SU-DHL-6 (cell line): ENCODE measurements around the gene NACC1.
A peak's percentile ranks its signal among the peaks of the same experiment; 100 is the strongest.

Experiments used
- H2AFZ ChIP-seq: fragments of 200-600 bp; sonication (generic); 2 replicates; pipeline ENCODE4 v1.6.1; 2014; ENCODE audit warnings: low read depth, mild to moderate bottlenecking, moderate library complexity, mixed read lengths, antibody characterized with exemption, low read length; ENCODE audit not compliant: severe bottlenecking
- H3F3A ChIP-seq: fragments of 200-600 bp; shearing (Covaris generic); 2 replicates; pipeline ENCODE4 v1.6.0; 2016; ENCODE audit warnings: antibody characterized with exemption, mild to moderate bottlenecking; ENCODE audit not compliant: insufficient read depth
- H3K27ac ChIP-seq: fragments of 200-600 bp; sonication (generic); 2 replicates; pipeline ENCODE4 v1.5.1; 2016; ENCODE audit warnings: low read depth, mild to moderate bottlenecking, low read length, moderate library complexity, mixed read lengths
- H3K27me3 ChIP-seq: fragments of 200-600 bp; sonication (generic), shearing (Covaris generic); 2 replicates; pipeline ENCODE4 v1.6.0; 2014; ENCODE audit warnings: mild to moderate bottlenecking, low read length
- H3K36me3 ChIP-seq: fragments of 200-600 bp; sonication (generic); 2 replicates; pipeline ENCODE4 v1.6.1; 2014; ENCODE audit warnings: mild to moderate bottlenecking, low read length, mixed read lengths
- H3K4me2 ChIP-seq: fragments of 300-600, 200-600 bp; shearing (Covaris generic), sonication (generic); 2 replicates; pipeline ENCODE4 v1.6.0; 2014; ENCODE audit warnings: low read length, low read depth, mild to moderate bottlenecking; ENCODE audit not compliant: poor library complexity, severe bottlenecking
- H3K4me3 ChIP-seq: fragments of 200-600 bp; sonication (generic); 2 replicates; pipeline ENCODE4 v1.5.1; 2014; ENCODE audit warnings: antibody characterized with exemption, low read length, mild to moderate bottlenecking, mixed read lengths; ENCODE audit not compliant: insufficient read depth, poor library complexity, severe bottlenecking
- H3K79me2 ChIP-seq: fragments of 200-600 bp; sonication (generic); 2 replicates; pipeline ENCODE4 v1.6.1; 2014; ENCODE audit warnings: mild to moderate bottlenecking, low read length, moderate library complexity; ENCODE audit not compliant: insufficient read depth
- H3K9ac ChIP-seq: fragments of 200-600 bp; sonication (generic); 2 replicates; pipeline ENCODE4 v1.7.0; 2014; ENCODE audit warnings: mild to moderate bottlenecking, low read length
- H3K9me2 ChIP-seq: fragments of 200-600 bp; sonication (generic); replicated peaks from 2 replicates; pipeline ENCODE4 v1.6.1; 2014; ENCODE audit warnings: low read length; ENCODE audit not compliant: insufficient read depth
- H3K9me3 ChIP-seq: fragments of 200-600 bp; sonication (generic); 2 replicates; pipeline ENCODE4 v1.6.1; 2014; ENCODE audit warnings: low read length, mixed read lengths; ENCODE audit not compliant: insufficient read depth
- H4K20me1 ChIP-seq: fragments of 200-600 bp; sonication (generic); 2 replicates; pipeline ENCODE4 v1.6.1; 2014; ENCODE audit warnings: low read depth, mild to moderate bottlenecking, antibody characterized with exemption, low read length, moderate library complexity, mixed read lengths
- EZH2phosphoT487 ChIP-seq: fragments of 200-600 bp; sonication (generic), shearing (Covaris generic); conservative IDR thresholded peaks from 2 replicates; pipeline ENCODE4 v1.6.1; 2018; ENCODE audit warnings: mild to moderate bottlenecking, antibody characterized with exemption, low read length, moderate library complexity, mixed read lengths
- TF ChIP-seq, protein P1 (sequence below): fragments of 200-600 bp; sonication (generic); IDR thresholded peaks from one replicate; pipeline ENCODE4 v1.5.1; 2017; ENCODE audit warnings: antibody characterized with exemption, mild to moderate bottlenecking, low read length, moderate library complexity; ENCODE audit not compliant: insufficient read depth, poor library complexity, severe bottlenecking

Gene NACC1

DNA sequence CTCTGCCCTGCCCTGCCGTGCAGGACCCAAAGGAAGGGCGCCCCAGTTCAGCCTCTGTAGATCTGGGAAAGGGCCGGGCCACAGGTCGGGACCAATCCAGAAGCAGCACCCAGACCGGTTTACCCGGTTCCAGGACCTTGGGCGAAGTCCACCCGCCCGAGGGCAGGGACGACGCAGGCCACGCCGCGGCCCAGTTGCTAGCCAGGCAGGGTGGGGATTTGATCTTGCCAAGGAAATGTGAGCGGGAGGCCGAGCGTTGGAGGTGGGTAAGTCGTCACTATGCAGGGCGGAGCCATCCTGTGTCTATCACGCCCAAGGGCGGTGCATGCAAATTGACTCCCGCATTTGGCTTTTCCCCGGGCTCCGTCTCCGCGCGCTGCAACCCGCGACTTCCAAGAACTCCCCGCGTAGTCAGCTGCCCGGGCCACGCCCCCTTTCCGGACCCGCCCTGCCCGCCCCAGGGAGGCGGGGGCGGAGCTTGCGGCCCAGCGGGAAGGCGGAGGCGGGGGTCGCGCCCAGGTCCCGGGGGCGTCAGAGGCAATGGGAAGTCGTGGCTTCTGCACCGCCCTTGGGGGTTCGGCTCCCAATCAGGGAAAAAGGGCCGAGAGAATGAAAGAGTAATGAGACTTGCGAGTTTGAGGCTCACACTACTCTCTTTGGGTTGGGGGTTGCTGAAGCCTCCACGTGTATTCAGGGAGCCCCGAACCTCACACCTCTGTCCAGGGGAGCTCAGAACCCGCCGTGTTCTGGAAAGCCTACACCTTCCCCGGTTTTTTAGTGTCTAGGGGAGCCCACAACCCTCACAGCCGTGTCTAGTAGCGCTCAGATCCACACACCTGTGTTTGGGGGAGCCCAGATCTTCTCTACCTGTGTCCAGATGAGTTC, 44.9 kb downstream of the NACC1 start:
- no peaks in the 10 kb centered on the region for H3K27me3 ChIP-seq
- H3K27ac ChIP-seq = no peak overlapping the region; the same call in 1 of the 2 replicates
- no peaks in the 10 kb centered on the region for H3K9me3 ChIP-seq
- no peaks in the 10 kb centered on the region for H3K9me2 ChIP-seq
- peak overlapping the region; percentile 57 for H3K4me2 ChIP-seq
- H4K20me1 ChIP-seq = no peaks in the 10 kb centered on the region
- H3K79me2 ChIP-seq = no peaks in the 10 kb centered on the region
- H3F3A ChIP-seq = peaks cover 21% of the 10 kb centered on the region
- peak overlapping the region; percentile 42 for H3K4me3 ChIP-seq
- H3K9ac ChIP-seq = peak overlapping the region; percentile 44
- TF ChIP-seq, protein P1, sequence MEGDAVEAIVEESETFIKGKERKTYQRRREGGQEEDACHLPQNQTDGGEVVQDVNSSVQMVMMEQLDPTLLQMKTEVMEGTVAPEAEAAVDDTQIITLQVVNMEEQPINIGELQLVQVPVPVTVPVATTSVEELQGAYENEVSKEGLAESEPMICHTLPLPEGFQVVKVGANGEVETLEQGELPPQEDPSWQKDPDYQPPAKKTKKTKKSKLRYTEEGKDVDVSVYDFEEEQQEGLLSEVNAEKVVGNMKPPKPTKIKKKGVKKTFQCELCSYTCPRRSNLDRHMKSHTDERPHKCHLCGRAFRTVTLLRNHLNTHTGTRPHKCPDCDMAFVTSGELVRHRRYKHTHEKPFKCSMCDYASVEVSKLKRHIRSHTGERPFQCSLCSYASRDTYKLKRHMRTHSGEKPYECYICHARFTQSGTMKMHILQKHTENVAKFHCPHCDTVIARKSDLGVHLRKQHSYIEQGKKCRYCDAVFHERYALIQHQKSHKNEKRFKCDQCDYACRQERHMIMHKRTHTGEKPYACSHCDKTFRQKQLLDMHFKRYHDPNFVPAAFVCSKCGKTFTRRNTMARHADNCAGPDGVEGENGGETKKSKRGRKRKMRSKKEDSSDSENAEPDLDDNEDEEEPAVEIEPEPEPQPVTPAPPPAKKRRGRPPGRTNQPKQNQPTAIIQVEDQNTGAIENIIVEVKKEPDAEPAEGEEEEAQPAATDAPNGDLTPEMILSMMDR = no peak
- no peak for TF ChIP-seq EZH2phosphoT487
- H2AFZ ChIP-seq = peak overlapping the region; percentile 70
- no peaks in the 10 kb centered on the region for H3K36me3 ChIP-seq

DNA sequence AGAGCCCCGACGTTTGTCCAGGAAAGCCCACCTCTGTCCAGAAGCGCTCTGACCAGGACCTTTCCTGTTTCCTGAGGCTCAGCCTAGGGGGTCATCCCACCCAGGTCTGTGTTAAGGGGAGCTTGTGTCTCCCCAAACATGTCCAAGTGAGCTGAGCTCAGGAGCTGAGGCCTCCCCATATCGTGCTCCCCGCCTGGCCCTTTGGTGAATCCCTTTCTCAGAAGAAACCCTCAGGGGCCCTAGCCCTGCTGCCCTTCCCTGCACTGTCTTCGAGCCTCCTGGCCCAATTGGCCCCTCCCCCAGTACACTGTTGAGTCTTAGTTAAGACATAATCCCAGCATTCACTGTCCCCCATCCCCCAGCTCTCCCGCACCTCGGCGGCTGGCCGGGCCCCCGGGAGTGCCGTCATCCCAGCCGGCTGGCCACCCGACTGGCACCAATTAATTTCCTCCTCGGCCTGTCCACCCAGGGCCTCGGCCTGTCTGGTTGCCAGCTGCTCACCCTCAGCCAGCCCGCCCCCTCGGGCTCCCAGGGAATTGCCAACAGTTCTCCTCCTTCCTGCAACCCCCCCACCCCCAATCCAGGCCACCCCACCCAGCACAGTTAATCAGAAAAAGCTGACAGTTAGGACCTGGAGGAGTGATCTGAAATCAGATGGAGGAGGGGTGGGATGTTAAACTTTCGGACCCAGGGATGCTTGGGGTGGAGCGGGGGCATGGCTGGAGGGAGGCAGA, 45.7 kb downstream of the NACC1 start:
- Histone ChIP-seq H4K20me1 (no peaks in the 10 kb centered on the region), H3K4me3 (no peak overlapping the region), H3K9ac (no peak overlapping the region), H3K79me2 (no peaks in the 10 kb centered on the region), H3K27ac (no peak overlapping the region; the same call in 1 of the 2 replicates), H3K4me2 (peak overlapping the region; percentile 18), H3F3A (peaks cover 22% of the 10 kb centered on the region), H2AFZ (no peak overlapping the region), H3K9me2 (no peaks in the 10 kb centered on the region), H3K36me3 (no peaks in the 10 kb centered on the region), H3K27me3 (no peaks in the 10 kb centered on the region), H3K9me3 (no peaks in the 10 kb centered on the region)
- no peak for TF ChIP-seq EZH2phosphoT487
- TF ChIP-seq, protein P1 = no peak

DNA sequence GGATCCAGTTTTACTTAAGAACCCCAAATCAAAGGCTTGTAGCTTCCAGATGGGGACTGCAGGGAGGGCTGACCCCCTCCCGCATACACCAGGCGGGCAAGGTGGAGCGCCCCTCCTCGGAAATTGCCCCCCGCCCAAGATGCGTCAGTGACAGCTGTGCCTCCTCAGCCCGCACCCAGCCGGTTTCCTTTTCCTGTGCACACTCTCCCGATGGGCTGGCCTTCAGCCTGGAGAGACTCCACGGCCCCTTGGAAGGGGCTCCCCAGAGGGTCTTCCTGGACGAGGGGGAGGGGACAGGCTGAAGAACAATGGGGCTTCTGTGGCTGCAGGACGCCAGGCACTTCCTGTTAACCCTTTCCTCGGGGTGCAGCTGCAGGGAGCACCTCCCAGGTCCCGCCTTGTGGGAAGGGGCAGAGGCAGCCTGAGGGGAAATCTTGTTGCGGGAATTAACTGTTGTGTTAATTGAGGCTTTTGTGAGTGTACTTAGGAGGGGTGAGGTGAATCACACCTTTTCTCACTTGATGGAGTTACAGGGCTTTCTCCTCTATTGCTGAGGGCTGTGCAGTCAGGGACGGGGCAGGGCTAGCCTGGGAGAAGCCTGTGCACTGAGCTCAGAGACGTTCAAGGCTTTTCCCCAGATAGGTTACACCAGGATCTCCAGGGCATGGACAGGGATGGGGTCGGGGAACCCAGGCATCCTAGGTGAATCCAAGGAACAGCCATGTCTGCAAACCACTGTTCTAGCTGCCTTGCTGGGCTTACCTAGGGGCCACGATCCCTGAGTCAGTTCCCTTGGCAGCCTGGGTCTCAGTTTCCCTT, 46.5 kb downstream of the NACC1 start:
- Histone ChIP-seq H3K27ac (no peak overlapping the region), H3K9me2 (no peaks in the 10 kb centered on the region), H3F3A (peaks cover 22% of the 10 kb centered on the region), H3K9ac (no peak overlapping the region), H3K36me3 (no peaks in the 10 kb centered on the region), H3K4me3 (no peak overlapping the region), H4K20me1 (no peaks in the 10 kb centered on the region), H3K4me2 (peak overlapping the region; percentile 18), H3K79me2 (no peaks in the 10 kb centered on the region), H2AFZ (no peak overlapping the region), H3K27me3 (no peaks in the 10 kb centered on the region), H3K9me3 (no peaks in the 10 kb centered on the region)
- TF ChIP-seq EZH2phosphoT487 = no peak
- TF ChIP-seq, protein P1 = no peak
